HG02884 (cell line): Measurements from ENCODE around the gene FARS2.
"Not testable (repeated sequence)": the region's sequence is repeated elsewhere in the genome, so short reads cannot be mapped to it uniquely, and the experiment has no call there.

ENCODE experiments used
- ATAC-seq: cut with Tn5 transposase; IDR thresholded peaks from one replicate; pipeline ENCODE4 v1.9.1; 2021; ENCODE audit warnings: mild to moderate bottlenecking, moderate library complexity; ENCODE audit not compliant: unreplicated experiment

FARS2 gene

GRCh38 chr6:5656226-5656625 is 394.9 kb downstream of the FARS2 start:
- ATAC-seq, result no peak

GRCh38 chr6:5656695-5657094 is 395.4 kb downstream of the FARS2 start:
- ATAC-seq, result not testable (repeated sequence)

- no peak for ATAC-seq
These were observed 396.5 kb downstream of the FARS2 start for GRCh38 chr6:5657684-5658430.

GRCh38 chr6:5659467-5659866 is 398.2 kb downstream of the FARS2 start:
- no peak for ATAC-seq

GRCh38 chr6:5660772-5661171 is 399.5 kb downstream of the FARS2 start:
- no peak for ATAC-seq

- no peak for ATAC-seq
These were observed 401.5 kb downstream of the FARS2 start for GRCh38 chr6:5662797-5663196.

GRCh38 chr6:5663259-5663658 is 401.9 kb downstream of the FARS2 start:
- no peak for ATAC-seq

GRCh38 chr6:5663739-5664138 is 402.4 kb downstream of the FARS2 start:
- ATAC-seq, result no peak

- no peak for ATAC-seq
These were observed 402.8 kb downstream of the FARS2 start for GRCh38 chr6:5664149-5664548.

- ATAC-seq, result no peak
These were observed 403.9 kb downstream of the FARS2 start for GRCh38 chr6:5665173-5665572.

GRCh38 chr6:5665667-5666066 is 404.4 kb downstream of the FARS2 start:
- no peak for ATAC-seq

GRCh38 chr6:5666695-5667094 is 405.4 kb downstream of the FARS2 start:
- no peak for ATAC-seq

GRCh38 chr6:5667737-5668136 is 406.4 kb downstream of the FARS2 start:
- ATAC-seq, result no peak

GRCh38 chr6:5670381-5670780 is 409.1 kb downstream of the FARS2 start:
- no peak for ATAC-seq

GRCh38 chr6:5670811-5671561 is 409.7 kb downstream of the FARS2 start:
- ATAC-seq, result no peak

- no peak for ATAC-seq
These were observed 410.6 kb downstream of the FARS2 start for GRCh38 chr6:5671601-5672559.

GRCh38 chr6:5672581-5673011 is 411.3 kb downstream of the FARS2 start:
- no peak for ATAC-seq

GRCh38 chr6:5673019-5673790 is 411.9 kb downstream of the FARS2 start:
- ATAC-seq, result no peak

- no peak for ATAC-seq
These were observed 412.8 kb downstream of the FARS2 start for GRCh38 chr6:5674141-5674540.

GRCh38 chr6:5674721-5675120 is 413.4 kb downstream of the FARS2 start:
- ATAC-seq, result no peak
